Measurements from ENCODE around the gene CBARP.

CBARP gene

DNA sequence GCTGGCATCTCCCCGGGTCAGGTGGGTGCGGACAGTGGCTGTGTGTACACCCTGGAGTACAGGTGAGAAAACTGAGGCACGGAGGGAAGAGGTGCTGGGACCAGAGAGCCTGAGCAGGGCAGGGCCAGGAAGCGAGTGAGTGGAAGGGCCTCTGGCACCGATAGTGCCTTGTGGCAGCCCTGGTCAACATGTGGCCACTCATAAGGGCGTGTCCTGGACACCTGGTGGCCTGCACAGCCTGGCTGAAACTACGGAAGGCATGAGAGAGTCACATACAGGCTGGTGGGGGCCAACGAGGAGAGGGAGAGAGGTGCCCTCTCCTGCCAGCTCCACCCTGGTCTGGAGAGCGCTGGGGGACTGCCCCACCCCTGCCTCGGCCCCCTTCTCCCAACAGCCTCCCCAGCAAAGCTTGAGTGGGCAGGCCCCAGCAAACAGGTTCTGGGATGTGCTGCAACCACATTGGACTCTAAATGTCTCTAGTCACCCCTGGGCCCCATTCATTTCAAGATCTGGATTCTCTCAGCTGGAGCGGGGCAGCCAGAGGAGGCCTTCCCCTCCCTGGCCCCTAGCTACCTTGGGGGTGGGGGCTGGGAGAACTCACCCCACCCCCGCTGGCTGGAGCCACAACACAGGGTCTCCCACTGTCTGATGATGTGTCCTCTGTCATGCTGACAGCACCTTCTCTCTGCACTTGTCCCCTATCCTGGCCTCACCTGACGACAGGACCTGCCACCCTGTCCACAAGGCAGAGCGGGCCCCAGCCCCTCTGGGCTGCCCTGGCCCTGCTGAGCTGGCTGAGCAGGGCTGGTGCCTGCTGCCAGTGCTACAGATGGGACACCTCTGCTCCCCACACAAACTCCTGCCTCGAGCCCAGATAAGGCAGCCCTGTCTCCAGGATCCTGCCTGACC is 5.8 kb downstream of the CBARP start (continued):
- TF ChIP-seq, protein P1, sequence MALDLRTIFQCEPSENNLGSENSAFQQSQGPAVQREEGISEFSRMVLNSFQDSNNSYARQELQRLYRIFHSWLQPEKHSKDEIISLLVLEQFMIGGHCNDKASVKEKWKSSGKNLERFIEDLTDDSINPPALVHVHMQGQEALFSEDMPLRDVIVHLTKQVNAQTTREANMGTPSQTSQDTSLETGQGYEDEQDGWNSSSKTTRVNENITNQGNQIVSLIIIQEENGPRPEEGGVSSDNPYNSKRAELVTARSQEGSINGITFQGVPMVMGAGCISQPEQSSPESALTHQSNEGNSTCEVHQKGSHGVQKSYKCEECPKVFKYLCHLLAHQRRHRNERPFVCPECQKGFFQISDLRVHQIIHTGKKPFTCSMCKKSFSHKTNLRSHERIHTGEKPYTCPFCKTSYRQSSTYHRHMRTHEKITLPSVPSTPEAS (tag by site-specific recombination; IDR thresholded peaks at IDR 0.05) = no peak
- TF ChIP-seq ZNF654 (tag by site-specific recombination; IDR thresholded peaks at IDR 0.05; ENCODE audit: low read depth) (no peak), ZNF48 (tag by site-specific recombination; IDR thresholded peaks at IDR 0.05) (no peak), ZNF239 (tag by site-specific recombination; IDR thresholded peaks at IDR 0.05) (no peak), ZBTB1 (tag by site-specific recombination; IDR thresholded peaks at IDR 0.05) (no peak), GLIS1 (tag by site-specific recombination; IDR thresholded peaks at IDR 0.05) (peak; percentile 84), ZNF169 (tag by site-specific recombination; IDR thresholded peaks at IDR 0.05) (no peak), PATZ1 (tag by site-specific recombination; IDR thresholded peaks at IDR 0.05) (no peak; the same call in none of the 2 replicates), ZNF549 (tag by site-specific recombination; IDR thresholded peaks at IDR 0.05) (no peak), ZNF473 (tag by site-specific recombination; IDR thresholded peaks at IDR 0.05) (no peak), ZNF366 (tag by site-specific recombination; conservative IDR thresholded peaks at IDR 0.05) (no peak), ZFP69B (tag by site-specific recombination; IDR thresholded peaks at IDR 0.05) (peak; percentile 94), ZNF132 (tag by site-specific recombination; IDR thresholded peaks at IDR 0.05; ENCODE audit: borderline replicate concordance) (no peak), ZNF610 (tag by site-specific recombination; IDR thresholded peaks at IDR 0.05; ENCODE audit: borderline replicate concordance) (no peak), ZNF248 (tag by site-specific recombination; IDR thresholded peaks at IDR 0.05) (no peak), PRDM4 (tag by site-specific recombination; IDR thresholded peaks at IDR 0.05) (no peak), REPIN1 (tag by site-specific recombination; IDR thresholded peaks at IDR 0.05; ENCODE audit: low read depth) (no peak; the same call in 1 of the 2 replicates), ZBTB17 (tag by site-specific recombination; IDR thresholded peaks at IDR 0.05) (peak; percentile 72), ZNF624 (tag by site-specific recombination; IDR thresholded peaks at IDR 0.05) (no peak), ZNF423 (tag by site-specific recombination; IDR thresholded peaks at IDR 0.05) (no peak), IKZF3 (tag by site-specific recombination; IDR thresholded peaks at IDR 0.05) (no peak), ZNF146 (tag by site-specific recombination; IDR thresholded peaks at IDR 0.05) (no peak), ZNF302 (tag by site-specific recombination; IDR thresholded peaks at IDR 0.05; ENCODE audit: low read depth) (no peak), EGR2 (tag by site-specific recombination; IDR thresholded peaks at IDR 0.05; ENCODE audit: low read depth) (no peak), SP3 (tag by site-specific recombination; IDR thresholded peaks at IDR 0.05) (no peak), ZNF133 (tag by site-specific recombination; IDR thresholded peaks at IDR 0.05) (no peak), GLI2 (tag by site-specific recombination; IDR thresholded peaks at IDR 0.05; ENCODE audit: borderline replicate concordance, low read depth) (no peak), ZNF2 (tag by site-specific recombination; IDR thresholded peaks at IDR 0.05) (no peak), SP7 (tag by site-specific recombination; IDR thresholded peaks at IDR 0.05) (no peak), MEIS1 (CRISPR knock-in tag; IDR thresholded peaks at IDR 0.05; ENCODE audit: borderline replicate concordance) (no peak)
- TF ChIP-seq, protein P2, sequence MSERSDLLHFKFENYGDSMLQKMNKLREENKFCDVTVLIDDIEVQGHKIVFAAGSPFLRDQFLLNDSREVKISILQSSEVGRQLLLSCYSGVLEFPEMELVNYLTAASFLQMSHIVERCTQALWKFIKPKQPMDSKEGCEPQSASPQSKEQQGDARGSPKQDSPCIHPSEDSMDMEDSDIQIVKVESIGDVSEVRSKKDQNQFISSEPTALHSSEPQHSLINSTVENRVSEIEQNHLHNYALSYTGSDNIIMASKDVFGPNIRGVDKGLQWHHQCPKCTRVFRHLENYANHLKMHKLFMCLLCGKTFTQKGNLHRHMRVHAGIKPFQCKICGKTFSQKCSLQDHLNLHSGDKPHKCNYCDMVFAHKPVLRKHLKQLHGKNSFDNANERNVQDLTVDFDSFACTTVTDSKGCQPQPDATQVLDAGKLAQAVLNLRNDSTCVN (tag by site-specific recombination; optimal IDR thresholded peaks at IDR 0.05) = no peak
- TF ChIP-seq, protein P3, sequence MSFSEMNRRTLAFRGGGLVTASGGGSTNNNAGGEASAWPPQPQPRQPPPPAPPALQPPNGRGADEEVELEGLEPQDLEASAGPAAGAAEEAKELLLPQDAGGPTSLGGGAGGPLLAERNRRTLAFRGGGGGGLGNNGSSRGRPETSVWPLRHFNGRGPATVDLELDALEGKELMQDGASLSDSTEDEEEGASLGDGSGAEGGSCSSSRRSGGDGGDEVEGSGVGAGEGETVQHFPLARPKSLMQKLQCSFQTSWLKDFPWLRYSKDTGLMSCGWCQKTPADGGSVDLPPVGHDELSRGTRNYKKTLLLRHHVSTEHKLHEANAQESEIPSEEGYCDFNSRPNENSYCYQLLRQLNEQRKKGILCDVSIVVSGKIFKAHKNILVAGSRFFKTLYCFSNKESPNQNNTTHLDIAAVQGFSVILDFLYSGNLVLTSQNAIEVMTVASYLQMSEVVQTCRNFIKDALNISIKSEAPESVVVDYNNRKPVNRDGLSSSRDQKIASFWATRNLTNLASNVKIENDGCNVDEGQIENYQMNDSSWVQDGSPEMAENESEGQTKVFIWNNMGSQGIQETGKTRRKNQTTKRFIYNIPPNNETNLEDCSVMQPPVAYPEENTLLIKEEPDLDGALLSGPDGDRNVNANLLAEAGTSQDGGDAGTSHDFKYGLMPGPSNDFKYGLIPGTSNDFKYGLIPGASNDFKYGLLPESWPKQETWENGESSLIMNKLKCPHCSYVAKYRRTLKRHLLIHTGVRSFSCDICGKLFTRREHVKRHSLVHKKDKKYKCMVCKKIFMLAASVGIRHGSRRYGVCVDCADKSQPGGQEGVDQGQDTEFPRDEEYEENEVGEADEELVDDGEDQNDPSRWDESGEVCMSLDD (tag by site-specific recombination; IDR thresholded peaks at IDR 0.05) = peak; percentile 36; the same call in 1 of the 2 replicates

Measured in HEK293 (cell line).